GM12892 (cell line): Measurements from ENCODE around the gene PGBD5.

ENCODE experiments used
- DNase-seq: peaks from one replicate; pipeline ENCODE4 v3.0.0; 2011; ENCODE audit not compliant: insufficient read length
- FAIRE-seq: peaks from 2 replicates; lab custom pipeline; 2011; peaks lifted over from hg19 to GRCh38; lab: Jason Lieb, UNC
- POLR2A ChIP-seq: IDR thresholded peaks from 2 replicates; pipeline ENCODE4 v1.6.1; 2011; ENCODE audit warnings: low read depth, low read length, control low read depth
- POLR2AphosphoS5 ChIP-seq: IDR thresholded peaks from 2 replicates; pipeline ENCODE4 v1.6.1; 2011; ENCODE audit warnings: low read depth, low read length, control low read depth
- TAF1 ChIP-seq: IDR thresholded peaks from 2 replicates; pipeline ENCODE4 v1.6.1; 2011; ENCODE audit warnings: low read depth, mild to moderate bottlenecking, control low read depth, low read length, borderline replicate concordance

The PGBD5 gene

GRCh38 chr1:230379928-230380327 lies 46.2 kb downstream of the PGBD5 start:
- FAIRE-seq (no peak), DNase-seq (no peak)
- no peak for TF ChIP-seq TAF1
- TF ChIP-seq POLR2AphosphoS5, result no peak
- TF ChIP-seq POLR2A, result no peak

DNA sequence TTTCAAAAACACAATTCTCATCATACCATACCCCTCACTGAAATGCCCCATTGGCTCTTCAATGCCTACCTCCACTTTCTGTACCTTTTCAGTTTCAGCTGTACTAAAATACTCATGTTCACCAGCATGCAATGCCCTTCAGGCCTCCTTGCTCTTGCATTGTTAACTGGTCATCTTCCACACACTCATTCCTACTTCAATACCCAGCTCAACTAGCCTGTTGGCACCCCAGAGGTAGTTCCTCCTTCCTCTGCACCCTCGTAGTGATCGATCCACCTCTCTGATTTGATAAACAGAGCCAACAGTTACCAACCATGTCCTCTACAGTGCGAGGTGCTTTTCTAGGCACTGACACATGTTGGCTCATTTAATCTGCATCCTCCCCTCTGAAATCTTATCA lies 46.7 kb downstream of the PGBD5 start:
- FAIRE-seq (no peak), DNase-seq (no peak)
- TF ChIP-seq POLR2A (no peak), TAF1 (no peak), POLR2AphosphoS5 (no peak)

DNA sequence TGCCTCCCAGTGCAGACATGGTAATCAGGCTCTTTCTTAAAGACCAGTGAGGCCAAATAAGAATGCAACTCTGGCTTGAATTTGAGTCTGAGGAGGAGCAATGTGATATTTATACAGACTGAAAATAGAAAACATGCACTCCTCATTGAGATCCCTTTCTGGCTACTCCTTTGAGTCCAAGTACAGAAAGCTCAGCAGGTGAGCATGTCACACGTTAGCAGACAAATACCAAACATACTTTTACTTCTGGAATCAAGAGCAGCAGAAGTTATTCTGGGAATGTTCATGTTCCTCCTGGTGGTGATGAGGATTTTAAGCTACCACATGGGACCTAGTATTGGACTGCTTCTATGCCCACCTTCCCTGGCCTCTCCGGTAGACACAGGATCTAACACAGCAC lies 48.3 kb downstream of the PGBD5 start:
- FAIRE-seq, result no peak
- TF ChIP-seq TAF1, result no peak
- DNase-seq, result no peak

GRCh38 chr1:230377324-230377723 lies 48.8 kb downstream of the PGBD5 start:
- TF ChIP-seq TAF1 (no peak), POLR2A (no peak), POLR2AphosphoS5 (no peak)
- FAIRE-seq (no peak), DNase-seq (no peak)

DNA sequence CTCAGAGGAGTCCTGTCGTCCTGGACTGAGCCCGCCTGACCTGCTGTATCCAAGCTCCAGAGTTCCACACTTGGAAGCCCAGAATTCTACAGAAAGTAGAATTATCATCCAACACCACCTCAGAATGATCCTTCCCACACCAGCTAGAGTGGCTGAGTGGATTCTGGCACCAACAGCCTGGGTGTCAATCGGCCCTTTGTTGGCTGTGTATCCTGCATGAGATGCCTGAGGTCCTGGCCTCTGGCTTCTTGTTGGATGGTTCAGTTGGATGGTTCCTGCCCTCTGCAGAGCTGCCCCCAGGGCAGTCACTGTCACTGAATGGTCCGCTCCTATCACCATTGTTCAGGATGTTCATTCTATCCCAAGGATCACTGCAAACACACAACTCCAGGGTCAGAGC lies 49.8 kb downstream of the PGBD5 start:
- DNase-seq, result no peak
- no peak for TF ChIP-seq POLR2AphosphoS5
- no peak for TF ChIP-seq POLR2A
- no peak for TF ChIP-seq TAF1
- FAIRE-seq, result no peak

GRCh38 chr1:230375780-230376179 lies 50.4 kb downstream of the PGBD5 start:
- DNase-seq (no peak), FAIRE-seq (no peak)
- no peak for TF ChIP-seq TAF1
- no peak for TF ChIP-seq POLR2AphosphoS5
- TF ChIP-seq POLR2A, result no peak

- TF ChIP-seq TAF1, result no peak
- TF ChIP-seq POLR2A, result no peak
- no peak for TF ChIP-seq POLR2AphosphoS5
- DNase-seq (no peak), FAIRE-seq (no peak)
These were observed 51.0 kb downstream of the PGBD5 start for GRCh38 chr1:230375147-230375546.

DNA sequence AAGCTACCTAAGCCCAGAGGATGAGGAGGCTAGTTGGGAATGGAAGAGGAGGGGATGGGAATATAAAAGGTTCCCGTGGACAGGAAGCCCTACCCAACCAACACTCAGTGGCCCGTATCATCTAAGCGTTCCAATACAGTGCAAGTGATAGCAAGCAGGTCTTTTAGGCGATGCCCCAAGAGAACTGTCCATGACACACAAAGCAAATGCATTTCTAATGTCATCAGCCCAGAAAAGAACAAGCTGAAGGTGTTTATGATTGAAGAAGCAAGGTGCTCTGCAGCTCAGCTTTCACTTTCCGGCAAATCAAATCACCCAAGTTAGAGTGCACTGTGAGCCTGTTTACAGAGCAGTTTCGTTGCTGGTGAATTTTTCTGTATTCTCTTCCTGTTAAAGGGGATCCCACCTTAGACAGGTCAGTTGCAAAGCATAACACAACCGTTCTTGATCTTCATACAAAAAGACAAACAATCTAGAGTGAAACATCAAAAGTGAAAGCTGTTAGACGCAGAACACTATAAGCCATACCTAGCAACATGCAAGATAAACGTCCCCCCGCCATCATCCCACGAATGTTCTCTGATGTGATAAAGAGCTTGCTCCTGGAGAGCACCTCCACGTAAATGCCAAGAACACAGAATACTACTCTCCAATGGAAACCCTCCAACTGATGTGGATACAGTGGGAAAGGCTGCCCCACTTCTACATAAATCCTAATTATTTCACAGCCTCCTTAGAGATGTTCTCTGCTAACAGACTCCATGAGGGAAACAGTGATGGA lies 54.0 kb downstream of the PGBD5 start:
- TF ChIP-seq POLR2A, result no peak
- no peak for DNase-seq
- FAIRE-seq, result no peak

GRCh38 chr1:230370109-230370508 lies 56.0 kb downstream of the PGBD5 start:
- TF ChIP-seq TAF1 (no peak), POLR2A (no peak)
- FAIRE-seq, result no peak
- DNase-seq, result no peak

DNA sequence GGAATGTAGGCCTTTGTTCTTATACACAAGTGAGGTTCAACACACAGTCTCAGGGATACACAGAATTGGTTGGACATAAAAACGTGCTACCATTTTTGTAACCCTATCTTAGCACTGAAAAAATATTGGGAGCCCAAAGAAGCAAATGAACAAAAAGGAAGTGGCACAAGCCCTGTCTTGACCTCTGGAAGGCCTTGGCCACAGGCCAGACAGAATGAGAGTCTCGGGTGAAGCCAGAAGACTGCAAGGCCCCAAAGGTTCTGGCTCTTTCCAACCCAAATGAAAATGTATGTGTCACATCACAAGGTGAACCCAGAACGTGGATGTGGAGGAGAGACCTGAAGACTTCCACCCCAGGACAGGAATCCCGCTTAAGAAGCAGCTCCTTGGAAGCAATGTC lies 57.3 kb downstream of the PGBD5 start:
- TF ChIP-seq TAF1 (no peak), POLR2AphosphoS5 (no peak), POLR2A (no peak)
- FAIRE-seq (no peak), DNase-seq (no peak)

DNA sequence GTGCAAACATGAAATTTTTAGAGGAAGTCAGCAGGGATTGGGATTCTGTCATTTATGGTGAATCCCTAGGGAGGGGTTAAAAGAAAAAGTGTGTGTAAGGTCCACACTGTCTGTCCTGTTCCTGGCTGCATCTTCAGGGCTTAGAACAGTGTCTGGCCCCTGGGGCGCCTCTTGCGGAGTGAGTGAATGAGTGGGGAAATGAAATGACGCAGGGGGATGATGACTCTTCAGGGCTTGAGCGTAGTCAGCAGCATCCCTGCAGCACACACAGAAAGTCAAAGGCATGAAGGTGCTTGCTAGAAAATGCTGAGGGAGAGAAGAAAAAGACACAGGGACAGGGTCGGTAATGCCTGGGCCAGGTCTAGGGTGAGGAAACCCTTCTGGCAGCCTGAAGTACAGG lies 57.8 kb downstream of the PGBD5 start:
- FAIRE-seq (no peak), DNase-seq (no peak)
- no peak for TF ChIP-seq TAF1
- TF ChIP-seq POLR2A, result no peak
- TF ChIP-seq POLR2AphosphoS5, result no peak

- no peak for TF ChIP-seq POLR2A
- no peak for TF ChIP-seq TAF1
- no peak for TF ChIP-seq POLR2AphosphoS5
- no peak for FAIRE-seq
These were observed 59.6 kb downstream of the PGBD5 start for GRCh38 chr1:230366504-230366915.

DNA sequence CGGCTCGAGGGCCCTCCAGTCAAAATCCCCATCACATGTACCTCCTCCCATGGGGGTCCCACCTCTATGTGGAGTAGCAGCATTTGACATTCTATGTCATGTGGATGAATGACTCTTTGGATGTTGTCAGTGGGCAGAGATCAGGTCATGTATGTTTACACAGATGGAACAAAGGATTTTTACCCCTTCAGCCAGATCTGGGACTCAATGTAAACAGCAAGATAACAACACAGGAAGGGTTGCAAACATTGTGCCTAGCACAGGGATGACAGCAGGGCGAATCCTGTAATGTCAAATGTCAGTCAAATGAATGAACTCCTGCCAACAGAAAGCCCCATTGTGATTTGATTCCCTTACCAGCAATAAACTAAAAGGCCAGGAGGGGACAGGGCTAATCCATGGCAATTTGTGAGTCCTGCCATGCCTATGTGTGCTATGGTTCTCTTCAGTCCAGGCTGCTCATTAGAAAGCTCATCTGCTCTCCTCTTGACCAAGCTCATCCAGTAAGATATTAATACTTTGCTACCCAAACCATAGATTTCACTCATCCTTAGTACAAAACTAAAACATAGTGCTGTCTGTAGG lies 60.3 kb downstream of the PGBD5 start:
- FAIRE-seq, result no peak
- DNase-seq, result no peak
- TF ChIP-seq TAF1 (no peak), POLR2AphosphoS5 (no peak), POLR2A (no peak)

More at GRCh38 chr1:230366504-230366915, 59.6 kb downstream of the PGBD5 start:
- no peak for DNase-seq
